Neural cell (in vitro differentiated cells): ENCODE results near the gene EML5.

Source experiments
- CTCF ChIP-seq: fragments of 450-650 bp; IDR thresholded peaks from 2 replicates; pipeline ENCODE4 v1.5.1; 2014; ENCODE audit warnings: antibody characterized with exemption, mild to moderate bottlenecking, moderate library complexity; ENCODE audit not compliant: poor library complexity, severe bottlenecking
- EP300 ChIP-seq: fragments of 450-650 bp; conservative IDR thresholded peaks from 2 replicates; pipeline ENCODE4 v1.6.1; 2014; ENCODE audit warnings: antibody characterized with exemption, mild to moderate bottlenecking, moderate library complexity; ENCODE audit not compliant: poor library complexity, severe bottlenecking
- EZH2 ChIP-seq: fragments of 200-600, 300-800 bp; shearing (Covaris generic), sonication (generic); IDR thresholded peaks from 2 replicates; pipeline ENCODE4 v1.6.1; 2014; ENCODE audit warnings: antibody characterized with exemption, low read length, borderline replicate concordance, mild to moderate bottlenecking; ENCODE audit not compliant: insufficient read depth, poor library complexity, severe bottlenecking
- RAD21 ChIP-seq: fragments of 450-650 bp; conservative IDR thresholded peaks from 2 replicates; pipeline ENCODE4 v1.6.1; 2014; ENCODE audit warnings: antibody characterized with exemption, mild to moderate bottlenecking, moderate library complexity
- REST ChIP-seq: IDR thresholded peaks from 2 replicates; pipeline ENCODE4 v1.6.1; 2012; ENCODE audit warnings: borderline replicate concordance
- SMC3 ChIP-seq: fragments of 450-650 bp; conservative IDR thresholded peaks from 2 replicates; pipeline ENCODE4 v1.6.1; 2014; ENCODE audit warnings: antibody characterized with exemption, mild to moderate bottlenecking, moderate library complexity; ENCODE audit not compliant: poor library complexity
- TAF1 ChIP-seq: IDR thresholded peaks from 2 replicates; pipeline ENCODE4 v1.6.1; 2012; ENCODE audit warnings: low read depth

GRCh38 chr14:88599761-88600439 is 192.9 kb downstream of the EML5 start:
- TF ChIP-seq EP300 (no peak), CTCF (no peak), REST (no peak), TAF1 (no peak), SMC3 (no peak), EZH2 (no peak), RAD21 (no peak)
